Left kidney (tissue), 2 donors: Measurements from ENCODE around the gene INPP5E. TPM values are rescaled to one million over a fixed set of nuclear protein-coding genes. Genes with fewer than 3 reads are reported as not detected.
A peak's percentile ranks its signal among the peaks of the same experiment; 100 is the strongest.
"Not testable (repeated sequence)": the region's sequence is repeated elsewhere in the genome, so short reads cannot be mapped to it uniquely, and the experiment has no call there.

Experiments
- DNase-seq: peaks from one replicate; pipeline ENCODE4 v3.0.0-alpha.2; 2013
- polyA plus RNA-seq: library from polyadenylated mRNA; unstranded; fragments of 120-200 nt; gene quantifications from one replicate; pipeline ENCODE4 v1.2.1, GENCODE V29; 2013; ENCODE audit not compliant: insufficient read length

Gene INPP5E
- polyA plus RNA-seq, 1 donor = 12.6 TPM

DNA sequence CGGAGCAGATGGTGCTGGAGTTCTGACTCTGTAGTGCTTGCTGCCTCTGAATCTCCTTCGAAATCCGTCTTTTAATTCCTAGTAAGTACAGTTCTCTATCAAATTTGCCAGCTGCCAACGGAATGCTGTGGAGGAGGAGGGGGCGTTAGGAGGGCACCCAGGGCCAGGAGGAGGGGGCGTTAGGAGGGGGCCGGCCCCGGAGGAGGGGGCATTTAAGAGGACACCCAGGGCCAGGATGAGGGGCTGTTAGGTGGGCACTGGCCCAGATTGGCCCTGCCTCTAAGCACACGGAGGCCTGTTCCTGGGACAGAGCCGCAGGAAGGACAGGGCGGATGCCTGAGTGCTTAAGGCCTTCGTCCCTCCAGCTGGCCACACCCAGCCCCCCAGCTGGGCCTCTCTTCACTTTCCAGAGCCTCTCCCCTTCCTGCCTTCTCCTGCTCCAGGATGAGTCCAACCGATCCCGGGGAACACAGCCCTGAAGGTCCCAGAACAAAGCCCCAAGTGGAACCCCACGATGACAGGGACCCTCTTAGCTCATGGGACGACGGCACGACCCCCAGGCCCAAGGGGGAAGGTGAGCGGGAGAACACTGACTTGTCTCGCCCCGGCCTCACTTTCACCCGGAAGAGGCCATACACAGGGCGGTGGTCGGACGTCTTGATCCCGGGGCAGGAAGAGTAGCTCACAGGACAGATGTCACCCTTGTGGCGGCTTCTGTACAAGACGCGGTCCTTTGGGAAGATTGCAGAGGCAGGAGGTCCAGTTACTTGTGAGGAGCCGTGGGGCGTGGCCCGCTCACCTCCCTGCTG, 9.8 kb downstream of the INPP5E start:
- DNase-seq = no peak

DNA sequence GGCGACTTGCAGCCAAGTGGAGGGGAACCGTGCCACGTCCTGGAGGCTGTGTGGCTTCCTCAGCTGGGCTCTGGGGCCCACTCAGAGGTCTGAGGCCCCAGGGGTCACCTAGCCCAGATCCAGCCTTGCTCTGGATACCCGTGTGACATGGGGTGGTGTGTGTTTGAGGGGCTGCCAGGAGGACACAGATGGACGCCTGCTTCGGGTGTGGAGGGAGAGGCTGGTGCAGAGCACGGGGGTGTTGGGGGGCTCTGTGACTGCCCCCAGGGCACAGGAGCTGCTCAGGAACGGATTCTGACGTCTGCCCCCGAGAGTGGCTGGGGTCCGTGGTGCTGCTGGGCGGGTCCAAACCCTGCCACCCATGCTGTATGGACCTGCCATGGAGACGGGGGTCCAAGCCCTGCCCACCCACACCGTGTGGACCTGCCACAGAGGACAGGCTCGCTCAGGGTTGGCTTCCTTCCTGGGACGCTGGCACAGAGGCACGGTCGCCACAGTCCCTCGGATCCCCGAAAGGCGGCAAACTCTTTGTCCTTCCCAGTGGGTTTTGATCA, 10.5 kb downstream of the INPP5E start:
- no peak for DNase-seq

DNA sequence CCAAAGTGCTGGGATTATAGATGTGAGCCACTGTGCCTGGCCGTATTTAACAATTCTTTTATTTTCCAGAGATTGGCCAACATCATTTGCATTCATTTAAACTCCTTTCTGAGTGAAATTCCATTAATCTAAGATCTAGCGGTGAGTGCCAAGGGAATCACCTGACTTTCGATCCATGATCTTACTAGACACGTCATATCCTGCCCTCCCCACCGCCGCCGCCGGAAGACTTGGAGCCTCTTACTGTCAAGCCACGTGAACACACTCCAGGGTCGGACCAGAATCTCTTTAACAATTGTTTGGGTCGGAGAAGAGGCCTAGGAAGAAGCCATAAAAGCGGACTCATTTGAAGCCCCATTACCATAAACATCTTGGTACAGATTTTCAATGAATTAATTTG, 12.9 kb downstream of the INPP5E start:
- no peak for DNase-seq

DNA sequence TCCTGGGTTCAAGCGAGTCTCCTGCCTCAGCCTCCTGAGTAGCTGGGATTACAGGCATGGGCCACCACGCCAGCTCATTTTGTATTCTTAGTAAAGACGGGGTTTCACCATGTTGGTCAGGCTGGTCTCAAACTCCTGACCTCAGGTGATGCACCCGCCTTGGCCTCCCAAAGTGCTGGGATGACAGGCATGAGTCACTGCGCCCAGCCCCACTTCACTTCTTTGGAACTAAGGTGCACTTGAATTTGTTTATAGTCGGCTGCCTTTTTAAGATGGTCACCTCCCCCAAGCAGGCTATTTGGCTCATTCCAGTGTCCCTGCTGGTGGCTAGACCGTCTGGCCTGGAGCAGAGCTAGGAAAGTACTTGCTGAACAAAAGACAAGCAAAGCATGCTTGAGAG, 14.3 kb downstream of the INPP5E start:
- DNase-seq = not testable (repeated sequence)

DNA sequence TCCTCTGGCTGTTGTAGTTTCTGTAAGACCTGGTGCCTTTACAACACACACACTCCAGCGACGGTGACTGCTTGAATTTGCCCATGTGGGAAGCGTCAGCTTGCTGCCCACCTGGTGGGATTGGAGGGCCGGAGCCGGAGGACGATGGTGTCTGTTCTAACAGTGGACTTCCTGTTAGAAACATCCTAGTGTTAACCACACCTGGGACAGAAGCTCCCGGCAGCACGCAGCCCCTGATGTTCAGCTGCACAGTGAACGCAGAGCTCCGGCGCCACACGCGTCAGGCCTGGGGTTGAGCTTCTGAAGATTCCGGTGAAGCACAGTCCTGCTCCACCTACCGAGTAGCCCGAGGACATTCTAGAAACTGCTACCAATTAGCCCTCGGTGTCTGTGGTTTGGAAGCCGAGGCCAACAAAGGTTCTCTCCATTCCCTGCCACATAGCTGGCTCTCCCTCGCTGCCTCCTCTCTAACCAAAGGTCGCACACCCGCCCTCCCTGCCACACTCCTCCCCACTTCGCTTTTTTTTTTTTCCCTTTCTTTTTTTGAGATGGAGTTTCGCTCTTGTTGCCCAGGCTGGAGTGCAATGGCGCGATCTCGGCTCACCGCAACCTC, 14.8 kb downstream of the INPP5E start:
- no peak for DNase-seq

DNA sequence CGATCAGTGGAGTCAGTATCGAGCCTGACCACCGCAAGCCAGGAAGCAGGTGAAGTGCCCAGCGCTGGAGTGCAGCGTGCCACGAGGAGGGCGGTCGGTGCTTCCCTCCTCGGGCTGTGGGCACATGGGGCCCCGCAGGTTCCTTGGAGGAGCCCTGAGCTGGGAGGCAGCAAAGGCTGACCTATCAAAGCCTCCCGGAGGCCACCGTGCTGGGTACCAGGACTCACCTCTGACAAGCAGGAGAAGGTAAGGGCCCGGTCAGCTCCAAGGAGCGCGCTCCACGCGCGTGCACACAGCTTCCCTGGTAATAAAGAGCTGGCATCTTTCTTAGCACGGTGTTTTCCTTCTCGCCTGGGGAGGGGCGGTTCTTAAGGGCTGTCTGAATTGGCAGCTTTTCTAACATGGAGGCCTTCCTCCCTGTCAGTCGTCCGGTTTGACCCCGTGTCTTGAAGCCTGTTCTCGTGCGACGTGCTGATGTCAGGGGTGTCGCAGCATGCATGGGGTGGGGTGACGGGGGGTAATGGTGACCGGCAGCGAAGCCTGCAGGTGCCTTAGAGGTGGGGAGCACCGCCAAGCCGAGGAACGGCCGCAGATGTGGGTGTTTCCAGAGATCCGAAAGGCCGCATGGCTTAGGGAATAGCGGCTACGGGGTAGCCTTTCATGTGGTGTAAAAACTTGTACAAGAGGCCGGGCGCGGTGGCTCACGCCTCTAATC, 16.1 kb downstream of the INPP5E start:
- DNase-seq = no peak

DNA sequence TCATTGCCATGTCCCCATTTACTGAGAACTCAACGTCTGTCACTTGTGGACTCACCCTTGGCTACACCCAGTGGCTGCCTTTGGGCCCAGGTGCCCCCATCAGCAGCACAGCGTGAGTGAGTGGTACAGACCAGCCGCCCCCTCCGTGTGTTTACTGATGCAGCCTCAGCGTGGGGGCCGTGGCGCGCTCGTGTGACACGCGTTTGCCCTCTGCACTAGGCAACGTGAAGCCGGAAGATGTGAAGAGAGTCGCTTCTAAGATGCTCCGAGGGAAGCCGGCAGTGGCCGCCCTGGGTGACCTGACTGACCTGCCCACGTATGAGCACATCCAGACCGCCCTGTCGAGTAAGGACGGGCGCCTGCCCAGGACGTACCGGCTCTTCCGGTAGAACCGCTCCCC, 16.8 kb downstream of the INPP5E start:
- no peak for DNase-seq

DNA sequence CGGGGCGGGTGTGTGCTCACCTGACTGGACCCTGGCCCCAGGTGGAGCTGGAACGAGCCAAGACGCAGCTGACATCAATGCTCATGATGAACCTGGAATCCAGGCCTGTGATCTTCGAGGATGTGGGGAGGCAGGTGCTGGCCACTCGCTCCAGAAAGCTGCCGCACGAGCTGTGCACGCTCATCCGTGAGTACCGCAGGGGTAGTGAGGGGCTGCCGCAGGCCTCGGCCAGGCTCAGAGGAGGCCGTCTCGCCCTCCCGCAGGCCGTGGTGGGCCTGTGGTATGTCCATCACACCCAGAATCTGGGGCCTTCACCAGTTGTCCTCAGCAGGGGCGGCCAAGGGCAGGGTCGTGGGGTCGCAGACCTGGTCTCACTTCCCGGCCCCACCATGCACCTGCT, 17.9 kb downstream of the INPP5E start:
- DNase-seq = no peak

DNA sequence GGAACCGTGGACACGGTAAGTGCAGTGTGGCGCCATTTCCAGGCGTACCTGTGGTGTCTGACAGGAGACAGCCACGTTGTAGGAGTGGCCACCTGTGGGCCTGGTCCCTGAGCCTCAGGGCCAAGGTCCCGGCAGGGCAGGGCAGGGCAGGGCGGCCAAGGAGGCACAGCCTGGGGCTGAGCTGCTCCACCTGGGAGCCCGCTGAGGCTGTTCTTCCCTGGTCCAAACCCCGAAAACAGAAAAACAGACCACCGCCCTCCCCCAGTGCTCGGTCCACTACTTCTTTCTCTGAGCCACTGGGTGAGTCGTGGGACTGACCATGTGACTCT, 20.6 kb downstream of the INPP5E start:
- no peak for DNase-seq

DNA sequence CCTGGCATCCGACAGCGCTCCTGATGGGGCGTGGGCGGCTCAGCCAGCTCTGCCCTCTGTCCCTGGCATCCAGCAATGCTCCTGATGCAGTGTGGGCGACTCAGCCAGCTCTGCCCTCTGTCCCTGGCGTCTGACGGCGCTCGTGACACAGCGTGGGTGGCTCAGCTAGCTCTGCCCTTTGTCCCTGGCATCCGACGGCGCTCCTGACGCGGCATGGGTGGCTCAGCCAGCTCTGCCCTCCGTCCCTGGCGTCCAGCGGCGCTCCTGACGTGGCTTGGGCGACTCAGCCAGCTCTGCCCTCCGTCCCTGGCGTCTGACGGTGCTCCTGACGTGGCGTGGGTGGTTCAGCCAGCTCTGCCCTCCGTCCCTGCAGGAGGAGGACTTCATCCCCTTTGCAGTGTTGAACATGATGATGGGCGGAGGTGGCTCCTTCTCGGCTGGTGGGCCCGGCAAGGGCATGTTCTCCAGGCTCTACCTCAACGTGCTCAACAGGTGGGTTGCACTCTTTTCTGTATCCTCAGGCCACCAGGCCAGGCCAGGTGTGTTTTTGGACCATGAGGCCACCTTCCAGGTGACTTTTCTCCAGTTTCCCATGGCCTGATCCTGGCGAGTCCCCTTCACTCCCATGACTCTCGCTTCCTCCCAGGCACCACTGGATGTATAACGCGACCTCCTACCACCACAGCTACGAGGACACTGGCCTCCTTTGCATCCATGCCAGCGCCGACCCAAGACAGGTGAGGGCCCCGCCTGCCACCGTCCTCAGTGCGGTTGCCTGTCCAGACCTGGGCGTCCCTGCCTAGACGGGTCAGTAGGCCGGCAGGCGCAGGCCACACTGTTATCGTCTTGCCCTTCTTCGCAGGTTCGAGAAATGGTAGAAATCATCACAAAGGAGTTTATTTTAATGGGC, 21.2 kb downstream of the INPP5E start:
- no peak for DNase-seq

DNA sequence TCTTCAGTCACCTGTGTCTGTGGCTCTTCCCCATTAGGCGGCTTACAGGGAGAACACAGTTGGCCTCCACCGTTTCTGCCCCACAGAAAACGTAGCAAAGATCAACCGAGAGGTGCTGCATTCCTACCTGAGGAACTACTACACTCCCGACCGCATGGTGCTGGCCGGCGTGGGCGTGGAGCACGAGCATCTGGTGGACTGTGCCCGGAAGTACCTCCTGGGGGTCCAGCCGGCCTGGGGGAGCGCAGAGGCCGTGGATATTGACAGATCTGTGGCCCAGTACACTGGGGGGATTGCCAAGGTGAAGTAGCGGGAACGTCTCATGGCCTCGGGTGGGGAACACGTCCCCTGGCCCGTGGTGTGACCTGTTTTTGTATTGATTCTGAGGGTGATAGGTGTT, 22.7 kb downstream of the INPP5E start:
- no peak for DNase-seq

DNA sequence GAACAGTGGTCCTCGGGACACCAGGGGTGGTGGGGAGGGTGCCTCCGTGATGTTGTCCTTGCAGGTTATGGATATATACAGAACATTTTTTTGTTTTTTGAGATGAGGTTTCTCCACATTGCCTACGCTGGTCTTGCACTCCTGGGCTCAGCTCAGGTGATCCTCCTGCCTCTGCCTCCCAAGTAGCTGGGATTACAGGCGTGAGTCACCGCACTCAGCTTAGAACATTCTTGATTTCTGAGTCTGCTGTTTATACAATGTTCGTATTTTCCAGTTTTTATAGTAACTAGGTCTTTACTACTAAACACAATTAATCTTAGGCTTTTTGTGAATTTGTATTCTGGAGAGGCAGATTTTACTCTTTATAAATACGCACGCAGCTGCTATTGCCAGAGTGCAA, 23.2 kb downstream of the INPP5E start:
- DNase-seq = no peak

DNA sequence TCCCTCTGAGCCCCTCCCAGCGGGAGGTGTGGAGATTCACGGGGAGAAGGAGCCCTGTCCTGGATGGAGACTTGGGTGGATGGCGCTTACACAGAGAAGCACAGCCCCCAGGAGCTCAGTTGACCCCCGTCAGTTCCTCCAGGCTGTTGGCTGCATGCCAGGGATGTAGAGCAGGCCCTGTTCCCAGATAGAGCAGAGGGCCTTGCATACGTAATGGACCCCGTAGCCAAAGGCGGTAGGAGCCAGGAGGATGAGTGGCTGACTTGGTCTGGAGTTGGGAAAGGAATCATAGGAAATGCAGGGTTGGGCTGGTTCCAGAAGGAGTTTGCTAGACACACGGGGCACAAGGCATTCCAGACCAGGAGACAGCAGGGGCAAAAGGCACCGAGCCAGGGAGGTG, 26.7 kb downstream of the INPP5E start:
- DNase-seq = no peak

DNA sequence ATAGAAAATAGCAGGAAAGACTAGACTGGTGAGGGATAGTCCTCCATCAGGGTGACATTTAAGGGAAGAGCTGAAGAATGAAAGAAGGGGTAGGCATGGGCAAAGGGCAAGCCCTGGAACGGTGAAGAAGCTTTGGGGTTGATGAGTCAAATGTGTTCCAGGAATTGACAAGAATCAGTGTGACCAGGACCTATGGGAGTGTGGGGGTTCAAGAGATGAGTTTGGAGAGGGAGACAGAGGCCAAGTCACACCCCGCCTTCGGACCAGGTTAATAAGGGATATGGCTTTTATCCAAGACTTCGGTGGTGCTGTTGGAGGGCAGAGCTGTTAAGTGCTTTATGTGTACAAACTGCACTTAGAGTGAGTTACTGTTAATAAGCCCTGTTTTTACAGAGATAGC, 28.3 kb downstream of the INPP5E start:
- DNase-seq = no peak

DNA sequence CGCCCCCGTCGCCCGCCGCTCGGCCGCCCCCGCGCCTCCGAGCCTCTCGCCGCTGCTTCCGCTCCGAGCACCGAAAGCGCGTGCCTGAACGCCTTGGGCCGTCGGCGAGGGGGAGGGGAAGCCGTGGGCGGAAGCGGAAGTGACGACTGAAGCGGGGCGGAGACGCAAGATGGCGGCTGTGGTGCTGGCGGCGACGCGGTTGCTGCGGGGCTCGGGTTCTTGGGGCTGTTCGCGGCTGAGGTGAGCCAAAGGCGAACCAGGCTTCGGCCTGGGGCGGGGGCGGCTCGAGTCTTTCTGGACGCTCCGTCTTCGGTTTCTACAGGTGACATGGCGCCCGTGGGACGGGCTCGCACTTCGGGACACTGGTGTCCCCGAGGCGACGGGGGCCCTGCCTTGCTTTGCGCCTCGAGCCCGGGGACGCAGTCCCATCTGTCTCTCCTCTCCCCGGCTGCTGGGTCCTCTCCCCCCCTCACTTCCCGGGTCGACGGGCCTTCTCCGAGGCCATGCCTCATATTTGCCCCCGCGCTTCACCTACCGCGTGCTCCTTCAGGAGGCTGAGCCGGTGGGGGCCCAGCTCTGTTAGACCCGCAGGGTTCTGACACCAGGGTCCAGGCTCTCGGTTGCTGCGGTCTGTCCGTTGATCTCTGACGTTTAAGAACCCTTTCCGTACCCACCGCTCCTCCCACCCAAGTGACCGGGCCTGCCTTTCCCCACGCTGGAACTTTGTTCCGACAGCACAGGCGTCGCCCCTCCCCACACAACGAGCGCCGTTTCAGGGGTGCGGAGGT, 29.0 kb downstream of the INPP5E start, which contains the start of the genes ENTR1 and PMPCA:
Gene ENTR1 (minus strand): TSS at position 115 of the 788 bp plus-strand sequence. CDS start 217 bp downstream, outside the sequence.
Gene PMPCA (plus strand): TSS at position 159 of the 788 bp plus-strand sequence. CDS start 11 bp downstream, at position 170.
- peak; percentile 87 for DNase-seq

DNA sequence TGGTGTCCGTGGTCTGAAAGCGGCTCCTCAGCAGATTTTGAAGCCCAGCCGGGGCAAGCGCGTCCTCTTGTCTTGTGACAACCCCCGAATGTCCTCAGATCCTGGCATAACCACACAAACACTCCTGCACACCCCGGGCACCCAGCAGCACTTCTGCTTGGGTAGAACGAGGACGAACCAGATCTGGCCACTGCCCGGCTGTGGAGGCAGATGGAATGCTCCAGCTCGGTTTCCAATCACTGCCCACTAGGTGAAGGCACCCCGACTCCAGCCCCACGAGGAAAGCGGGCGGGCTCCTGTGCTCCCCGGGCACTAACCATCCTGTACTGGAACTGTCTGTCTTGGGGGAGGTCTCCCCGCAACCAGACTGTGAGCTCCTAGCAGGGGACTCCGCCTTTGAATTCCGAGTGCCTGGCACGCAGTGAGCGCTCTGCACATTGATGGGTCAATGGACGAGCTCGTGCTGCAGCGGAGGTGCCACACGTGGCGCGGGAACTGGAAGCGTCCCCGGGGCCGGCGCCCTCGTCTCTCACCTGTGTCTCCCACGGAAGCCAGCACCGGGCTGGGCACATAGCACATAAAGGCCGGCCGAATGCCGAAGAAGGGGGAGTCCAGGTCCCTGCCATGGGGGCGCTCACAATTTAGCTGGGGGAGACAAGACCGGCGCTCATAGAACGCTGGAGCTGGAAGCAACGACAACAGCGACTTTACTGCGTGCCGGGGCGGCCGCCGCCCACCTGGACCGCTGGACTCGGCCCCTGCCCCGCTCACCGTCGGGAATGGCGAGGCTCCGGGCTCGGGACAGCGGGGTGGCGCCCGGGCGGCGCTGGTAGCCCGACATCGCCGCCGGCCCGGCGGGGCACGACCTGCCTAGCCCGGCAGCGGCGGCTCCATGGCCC, 29.8 kb downstream of the INPP5E start:
- no peak for DNase-seq

DNA sequence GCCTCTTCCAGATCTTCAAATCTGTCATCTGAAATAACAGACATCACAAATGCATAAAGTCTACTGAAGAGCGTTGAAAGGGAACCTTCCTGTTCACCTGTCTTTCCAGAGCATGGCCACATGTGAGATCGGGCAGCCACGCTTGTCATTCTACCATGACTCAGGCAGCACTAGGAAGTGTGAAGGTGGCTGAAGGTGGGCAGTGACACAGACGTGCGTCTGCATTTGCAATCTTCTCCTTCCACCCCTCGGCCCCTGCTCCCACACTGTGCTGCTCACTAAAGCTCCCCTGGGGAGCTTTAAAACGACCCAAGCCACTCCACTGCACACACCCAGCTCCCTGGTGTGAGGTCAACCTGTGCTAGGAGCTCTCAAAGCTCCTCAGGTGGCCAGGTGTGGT, 31.7 kb downstream of the INPP5E start:
- no peak for DNase-seq

DNA sequence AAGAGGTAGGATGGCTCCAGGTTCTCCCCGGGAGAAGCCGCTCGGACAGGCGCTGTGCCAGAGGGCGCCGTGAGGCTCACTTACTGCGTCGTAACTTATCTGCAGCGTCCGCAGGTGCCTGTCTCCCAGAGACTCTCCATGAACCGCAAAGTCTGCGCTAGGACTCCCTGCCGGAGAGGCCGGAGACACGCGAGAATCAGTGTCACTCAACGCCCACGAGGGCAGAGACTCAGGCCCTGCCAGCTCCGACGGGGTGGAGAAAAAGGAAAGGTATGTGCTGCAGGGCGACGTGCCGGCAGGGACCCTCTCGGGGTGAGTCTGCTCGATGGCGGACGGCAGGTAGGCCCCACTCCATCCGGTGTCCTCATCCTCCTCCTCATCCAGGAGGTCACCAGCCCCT, 32.6 kb downstream of the INPP5E start:
- DNase-seq = not testable (repeated sequence)

DNA sequence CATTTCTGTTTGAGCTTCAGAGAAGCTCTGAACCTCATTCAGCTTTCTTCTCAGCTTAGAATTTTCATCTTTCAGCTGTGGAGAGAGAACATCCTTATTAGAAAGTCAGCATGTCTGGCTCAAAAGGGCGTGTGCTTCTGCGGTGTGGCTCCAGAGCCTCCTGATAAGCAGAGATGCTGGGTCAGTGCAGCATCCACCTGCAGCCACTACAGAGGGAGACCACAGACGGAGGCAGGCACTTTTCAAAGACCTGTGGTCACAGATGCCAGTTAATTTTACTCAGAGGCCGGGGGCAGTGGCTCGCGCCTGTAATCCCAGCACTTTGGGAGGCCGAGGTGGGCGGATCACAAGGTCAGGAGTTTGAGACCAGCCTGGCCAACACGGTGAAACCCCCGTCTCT, 33.7 kb downstream of the INPP5E start:
- not testable (repeated sequence) for DNase-seq

DNA sequence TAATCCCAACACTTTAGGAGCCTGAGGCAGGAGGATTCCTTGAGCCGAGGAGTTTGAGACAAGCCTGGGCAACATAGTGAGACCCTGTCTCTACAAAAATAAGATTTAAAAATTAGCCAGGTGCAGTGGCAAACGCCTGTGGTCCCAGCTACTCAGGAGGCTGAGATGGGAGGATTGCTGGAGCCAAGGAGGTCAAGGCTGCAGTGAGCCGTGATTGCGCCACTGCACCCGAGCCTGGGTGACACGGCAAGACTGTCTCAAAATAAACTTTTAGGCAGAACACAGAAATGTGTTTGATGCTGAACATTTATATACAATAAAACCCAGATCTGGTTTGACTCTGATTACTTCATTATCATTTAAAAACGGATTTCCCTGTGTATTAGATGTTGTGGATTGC, 34.2 kb downstream of the INPP5E start:
- no peak for DNase-seq
